Measurements from ENCODE around the gene PRKCA. TPM values are rescaled to one million over a fixed set of nuclear protein-coding genes. Genes with fewer than 3 reads are reported as not detected.

The PRKCA gene
- total RNA-seq, 4 donors from 2014 or later: 3.9 to 12.1 (median 7.0) TPM

DNA sequence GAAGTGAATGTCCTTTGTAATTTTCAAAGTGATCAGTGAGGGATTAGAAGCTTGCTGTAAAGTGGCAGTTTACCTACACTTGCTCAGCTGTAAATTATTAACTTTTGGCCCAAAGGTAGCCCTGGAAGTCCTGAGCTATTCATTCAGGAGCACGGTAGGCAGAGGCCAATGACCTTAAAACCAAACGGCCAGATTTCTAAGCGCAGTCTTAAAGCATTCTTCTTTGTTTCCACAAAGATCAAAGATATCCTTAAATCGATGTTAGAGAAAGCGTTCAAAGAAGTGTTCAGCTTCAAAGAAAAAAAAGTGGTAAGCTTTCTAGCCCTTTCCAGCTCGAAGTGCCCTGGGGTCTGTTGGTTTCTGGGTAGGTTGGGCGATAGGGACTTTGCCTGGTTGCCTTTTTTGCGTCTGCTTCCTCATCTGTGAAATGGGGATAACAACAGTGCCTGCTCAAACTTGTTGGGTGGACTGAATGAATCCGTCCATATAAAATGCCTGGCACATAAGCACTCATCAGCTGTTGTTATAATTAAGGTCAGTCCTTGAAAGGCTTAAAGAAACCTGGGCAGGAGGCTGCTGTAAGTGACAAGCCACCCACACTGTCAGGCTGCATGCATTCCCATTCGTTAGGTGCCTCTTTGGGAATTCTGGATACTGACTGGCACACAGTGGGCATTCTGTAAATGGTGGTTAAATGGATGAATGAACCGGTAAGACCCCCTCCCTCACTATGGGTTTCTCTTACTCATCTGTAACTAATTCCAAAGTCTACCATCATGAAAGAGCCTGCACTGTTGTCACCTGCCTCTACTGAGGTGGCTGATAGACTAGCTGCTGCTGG is 113.2 kb downstream of the PRKCA start:
- TF ChIP-seq, protein P1, sequence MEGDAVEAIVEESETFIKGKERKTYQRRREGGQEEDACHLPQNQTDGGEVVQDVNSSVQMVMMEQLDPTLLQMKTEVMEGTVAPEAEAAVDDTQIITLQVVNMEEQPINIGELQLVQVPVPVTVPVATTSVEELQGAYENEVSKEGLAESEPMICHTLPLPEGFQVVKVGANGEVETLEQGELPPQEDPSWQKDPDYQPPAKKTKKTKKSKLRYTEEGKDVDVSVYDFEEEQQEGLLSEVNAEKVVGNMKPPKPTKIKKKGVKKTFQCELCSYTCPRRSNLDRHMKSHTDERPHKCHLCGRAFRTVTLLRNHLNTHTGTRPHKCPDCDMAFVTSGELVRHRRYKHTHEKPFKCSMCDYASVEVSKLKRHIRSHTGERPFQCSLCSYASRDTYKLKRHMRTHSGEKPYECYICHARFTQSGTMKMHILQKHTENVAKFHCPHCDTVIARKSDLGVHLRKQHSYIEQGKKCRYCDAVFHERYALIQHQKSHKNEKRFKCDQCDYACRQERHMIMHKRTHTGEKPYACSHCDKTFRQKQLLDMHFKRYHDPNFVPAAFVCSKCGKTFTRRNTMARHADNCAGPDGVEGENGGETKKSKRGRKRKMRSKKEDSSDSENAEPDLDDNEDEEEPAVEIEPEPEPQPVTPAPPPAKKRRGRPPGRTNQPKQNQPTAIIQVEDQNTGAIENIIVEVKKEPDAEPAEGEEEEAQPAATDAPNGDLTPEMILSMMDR (IDR thresholded peaks at IDR 0.05; ENCODE audit: low read depth): no peak

DNA sequence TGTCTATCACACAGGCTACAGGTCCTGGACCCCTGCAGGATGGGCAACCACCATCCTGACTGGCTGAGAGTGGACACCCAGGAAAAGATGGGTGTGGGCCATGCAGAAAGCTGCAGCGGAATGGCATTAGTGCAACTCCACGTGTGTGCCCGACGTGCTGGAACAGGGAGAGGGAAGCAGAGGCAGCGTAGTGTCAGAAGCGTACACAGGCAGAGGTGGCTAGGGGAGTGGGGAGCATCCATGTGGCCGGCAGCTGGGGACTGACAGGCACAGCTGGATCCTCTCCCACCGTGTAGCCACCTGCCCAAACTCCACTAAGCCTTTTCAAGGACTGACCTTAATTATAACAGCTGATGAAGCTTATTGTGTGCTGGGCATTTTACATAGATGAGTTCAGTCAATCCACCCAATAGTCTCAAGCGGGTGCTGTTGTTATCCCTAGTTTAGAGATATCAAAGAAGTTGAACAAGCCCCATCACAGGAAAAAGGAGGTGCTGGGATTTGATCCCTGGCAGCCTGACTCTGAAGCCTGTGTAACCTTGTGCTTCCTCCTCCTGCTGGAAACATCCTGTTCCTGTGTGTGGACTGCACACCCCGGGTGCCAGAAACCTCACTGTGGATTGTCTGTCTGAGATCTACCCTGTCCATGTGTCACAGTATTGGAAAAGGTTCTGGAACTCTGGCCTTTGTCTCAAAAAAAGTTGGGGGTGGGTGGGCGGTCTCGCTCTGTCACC is 114.0 kb downstream of the PRKCA start:
- TF ChIP-seq, protein P1 (IDR thresholded peaks at IDR 0.05; ENCODE audit: low read depth): no peak

DNA sequence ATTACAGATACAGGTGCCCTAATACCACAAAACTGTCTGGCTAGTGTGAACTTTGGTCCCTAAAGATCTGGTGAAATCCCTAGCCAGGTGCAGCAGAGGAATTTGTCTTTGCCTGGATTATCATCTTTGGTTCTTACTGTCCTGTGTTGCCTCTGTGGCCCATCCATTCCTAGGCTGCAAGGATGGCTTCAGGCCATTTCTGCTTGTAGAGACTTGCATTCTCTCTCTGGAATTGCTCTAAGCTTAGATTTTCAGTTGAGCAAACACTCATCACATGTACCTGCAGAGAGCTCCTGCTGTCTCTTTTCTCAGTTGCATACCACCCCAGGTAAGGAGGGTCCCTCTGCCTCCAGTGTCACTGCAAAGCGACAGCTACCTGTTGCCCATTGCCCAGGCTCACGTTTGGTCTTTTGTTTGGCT is 114.9 kb downstream of the PRKCA start:
- TF ChIP-seq, protein P1 (IDR thresholded peaks at IDR 0.05; ENCODE audit: low read depth): no peak

DNA sequence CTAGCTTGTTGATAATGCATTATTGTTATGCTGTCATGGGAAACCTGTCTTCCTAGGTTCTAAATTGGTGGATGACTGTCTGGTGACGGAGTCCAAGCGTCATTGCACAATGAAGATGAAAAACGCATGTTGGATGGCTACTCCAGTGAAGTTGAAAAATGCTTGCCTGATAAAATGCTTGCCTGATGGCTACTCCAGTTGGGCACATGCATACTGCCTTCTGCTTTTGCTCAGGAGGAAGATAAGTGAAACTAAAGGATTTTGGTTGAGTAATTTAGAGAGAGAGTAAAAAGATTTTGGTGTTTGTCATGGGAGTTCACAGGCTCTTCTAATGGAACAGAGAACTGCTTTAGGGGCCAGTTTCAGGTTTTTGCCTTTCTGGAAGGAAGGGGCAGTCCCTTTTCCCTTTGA is 118.6 kb downstream of the PRKCA start:
- TF ChIP-seq, protein P1 (IDR thresholded peaks at IDR 0.05; ENCODE audit: low read depth): no peak

DNA sequence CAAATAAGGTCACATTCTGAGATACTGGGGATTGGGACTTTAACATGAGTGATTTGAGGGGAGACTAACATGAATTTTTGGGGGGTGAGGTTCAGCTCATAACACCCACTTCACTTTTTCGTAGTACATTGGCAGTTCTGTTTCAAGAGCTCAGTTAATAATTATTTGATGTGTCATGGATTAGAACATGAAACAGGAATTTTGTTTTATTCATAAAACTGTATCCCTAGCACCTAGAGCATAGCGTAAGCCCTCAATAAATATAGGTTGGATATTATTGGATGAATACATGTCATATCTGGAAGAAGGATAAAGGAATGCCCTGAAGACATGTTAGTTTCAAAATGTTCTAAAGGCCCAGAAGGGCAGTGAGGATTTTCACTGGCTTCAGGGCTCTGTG is 119.8 kb downstream of the PRKCA start:
- TF ChIP-seq, protein P1 (IDR thresholded peaks at IDR 0.05; ENCODE audit: low read depth): no peak

DNA sequence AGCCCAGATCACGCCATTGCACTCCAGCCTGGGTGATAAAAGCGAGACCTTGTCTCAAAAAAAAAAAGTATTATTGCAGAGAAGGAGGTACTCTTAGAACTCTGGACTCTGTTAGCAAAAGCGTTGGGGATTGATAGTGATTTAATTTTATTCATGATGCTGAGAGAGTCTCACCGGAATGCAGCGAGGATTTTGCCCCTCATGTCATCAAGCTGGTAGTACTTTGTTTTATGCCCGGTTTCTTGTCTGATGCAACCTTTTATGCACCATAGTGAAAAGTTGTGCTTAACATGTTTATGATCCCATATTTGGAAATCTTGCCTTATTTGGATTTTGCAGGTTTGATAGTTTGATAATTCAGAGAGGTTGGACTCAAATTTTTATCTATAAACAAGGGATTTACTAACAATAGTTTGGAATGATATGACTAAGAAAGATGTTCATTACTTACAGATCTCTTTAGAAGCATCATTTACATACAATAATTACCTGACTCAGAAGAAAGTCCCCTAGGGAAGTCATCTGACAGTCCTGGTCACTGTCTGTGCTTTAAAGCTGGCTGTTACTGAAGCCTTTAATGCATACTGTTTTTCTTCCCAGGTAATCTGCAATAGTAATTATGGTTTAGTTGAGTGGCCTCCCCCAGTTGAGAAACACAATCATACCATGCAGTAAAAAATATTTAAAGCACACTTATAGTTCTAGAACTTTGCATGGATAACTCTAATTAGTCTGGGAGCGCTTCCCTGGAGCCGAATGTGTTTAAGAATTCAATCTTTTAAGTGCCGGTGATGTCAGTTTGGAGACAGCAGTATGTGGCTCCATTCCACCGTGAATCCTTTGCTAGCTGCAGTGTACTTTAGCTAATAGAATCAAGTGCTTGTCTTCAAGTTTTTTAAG is 120.9 kb downstream of the PRKCA start:
- TF ChIP-seq, protein P1 (IDR thresholded peaks at IDR 0.05; ENCODE audit: low read depth): no peak
